ENCODE data around the gene GPATCH8. TPM values are rescaled to one million over a fixed set of nuclear protein-coding genes. Genes with fewer than 3 reads are reported as not detected.
A peak's percentile ranks its signal among the peaks of the same experiment; 100 is the strongest.

Gene GPATCH8
- total and polyA plus RNA-seq, 9 of the 15 experiments (the other 6 are each of a cell fraction or from before 2014, with no cell fraction given): 10.6 to 29.6 (median 13.2) TPM

GRCh38 chr17:44348234-44348987, 154.8 kb downstream of the GPATCH8 start:
- no peak overlapping the region for H3K4me2 ChIP-seq (ENCODE audit: insufficient read depth, low read length)
- POLR2A ChIA-PET: interaction anchor here (0.6 to 1.1 kb wide), 2 partner anchors 18 to 130 kb away, joined by 3 read pairs; no protein-coding TSS in a partner anchor
- BruUV-seq (replicated peaks): no TSS peak
- H3K27ac ChIP-seq (ENCODE audit: extremely low read depth, low read depth, low read length): no peak overlapping the region
- intact Hi-C loops (cut with micrococcal nuclease): no loop called here
- H4K20me1 ChIP-seq (replicated peaks; ENCODE audit: control insufficient read depth, insufficient read depth, low read length): 0 out of 2 replicates have a peak, but pooled peaks cover 4% of the 10 kb centered on the region
- no peaks in the 10 kb centered on the region; a peak in 1 of 5 replicates for H3K27me3 ChIP-seq (ENCODE audit: control insufficient read depth in 2 of 2, insufficient read depth in 2 of 2, low read length in 2 of 2)
- H3K4me1 ChIP-seq (replicated peaks in 1 of 2; ENCODE audit: control insufficient read depth in 2 of 2, insufficient read depth in 2 of 2, low read length in 2 of 2): peaks cover 4 to 54% of the 10 kb centered on the region in 2 experiments; a peak in 3 of 5 replicates
- CTCF ChIA-PET (ENCODE audit: low intra/inter-chr PET ratio): interaction anchor here (3.8 kb wide), 1 partner anchor 137 kb away, joined by 42 read pairs; no protein-coding TSS in a partner anchor
- H3K9ac ChIP-seq (ENCODE audit: insufficient read depth in 1 of 2, low read depth in 2 of 2, low read length in 2 of 2): peak overlapping the region in 1 of 2 experiments; percentile 57; a peak in 2 of 4 replicates
- in situ Hi-C loops (cut with MboI): loop anchor here (25.0 kb wide), 1 partner anchor 411 kb away; the partner anchor contains the start of gene PPY
- ATAC-seq: no peak
- H3K9me3 ChIP-seq (replicated peaks; ENCODE audit: control insufficient read depth, insufficient read depth, low read depth, low read length): no peaks in the 10 kb centered on the region
- 58% methylated on average over 8 of the region's 9 CpGs for WGBS (ENCODE audit: insufficient coverage, low coverage, missing lambda C conversion rate)
- FAIRE-seq: no peak
- no peak overlapping the region for H2AFZ ChIP-seq (ENCODE audit: low read depth, low read length)
- peaks cover 5% of the 10 kb centered on the region; the same call in 1 of the 3 replicates for H3K36me3 ChIP-seq (ENCODE audit: control insufficient read depth, insufficient read depth, low read length)
- H3K9me1 ChIP-seq (ENCODE audit: control insufficient read depth, insufficient read depth, low read length): no peaks in the 10 kb centered on the region
- DNase-seq (ENCODE audit: extremely low read depth in 1 of 4, low spot score in 3 of 4): peak in 1 of 4 experiments; percentile 7
- H3K4me3 ChIP-seq: no peak overlapping the region
- no peaks in the 10 kb centered on the region for H3K79me2 ChIP-seq (ENCODE audit: control insufficient read depth, insufficient read depth, low read length)
- TF ChIP-seq FOS (IDR thresholded peaks at IDR 0.05; ENCODE audit: extremely low read depth, insufficient read length): no peak
- TF ChIP-seq FOXJ3 (CRISPR knock-in tag; IDR thresholded peaks at IDR 0.05): no peak
- TF ChIP-seq, protein P1, sequence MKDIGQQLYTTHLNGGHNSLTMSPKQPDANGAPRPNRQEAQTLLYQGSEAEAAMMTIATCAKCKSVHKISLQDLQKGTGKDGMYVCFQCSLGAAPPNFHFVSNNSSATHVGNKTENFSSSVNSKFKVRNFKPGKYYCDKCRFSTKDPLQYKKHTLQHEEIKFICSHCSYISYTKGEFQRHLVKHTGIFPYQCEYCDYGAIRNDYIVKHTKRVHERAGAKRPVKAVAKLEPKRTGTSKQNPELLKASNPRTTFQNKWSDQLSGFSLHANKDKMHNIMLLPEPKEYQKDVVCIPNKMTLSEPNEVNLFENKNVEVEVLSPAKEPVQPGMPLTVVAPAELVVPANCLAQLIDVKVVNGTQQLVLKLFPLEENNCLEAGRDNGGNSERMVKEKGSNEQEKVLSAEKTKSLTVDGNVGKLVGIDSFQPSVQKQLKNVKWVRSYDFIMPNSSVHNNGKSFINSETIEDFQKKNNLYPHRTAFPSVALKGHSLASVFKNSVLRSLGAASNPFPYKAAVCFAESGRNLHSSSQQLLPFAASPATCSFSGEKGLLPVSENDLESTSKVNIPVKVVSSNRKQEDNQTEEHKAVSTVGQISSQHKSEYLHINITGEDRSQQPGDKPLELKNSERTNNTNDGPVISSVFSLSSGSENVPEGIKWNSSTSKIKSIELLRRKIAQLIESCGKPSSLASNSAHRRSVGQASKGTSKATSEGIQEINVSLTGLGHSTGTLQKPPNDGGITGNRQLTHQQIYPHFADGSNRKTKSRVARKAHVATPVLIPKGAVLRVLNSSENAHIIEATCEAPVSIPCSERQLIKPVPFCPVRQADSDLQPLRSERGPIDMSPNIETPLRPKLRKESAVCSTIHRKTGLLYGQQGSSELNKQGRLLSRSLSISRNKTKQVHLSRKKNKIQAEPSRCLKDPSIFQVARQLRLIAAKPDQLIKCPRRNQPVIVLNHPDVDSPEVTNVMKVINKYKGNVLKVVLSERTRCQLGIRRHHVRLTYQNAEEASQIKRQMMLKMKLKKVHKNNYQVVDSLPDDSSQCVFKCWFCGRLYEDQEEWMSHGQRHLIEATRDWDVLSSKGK (CRISPR knock-in tag; IDR thresholded peaks at IDR 0.05): no peak
- no peak for TF ChIP-seq SNAPC5 (CRISPR knock-in tag; IDR thresholded peaks at IDR 0.05)
- no peak for TF ChIP-seq GTF2B (IDR thresholded peaks at IDR 0.05; ENCODE audit: extremely low read depth, insufficient read length)
- no peak for TF ChIP-seq LCOR (CRISPR knock-in tag; IDR thresholded peaks at IDR 0.05)
- no peak for TF ChIP-seq CHD4 (IDR thresholded peaks at IDR 0.05; ENCODE audit: insufficient read depth, insufficient replicate concordance, low read depth, low read length, poor library complexity, severe bottlenecking)
- TF ChIP-seq, protein P2, sequence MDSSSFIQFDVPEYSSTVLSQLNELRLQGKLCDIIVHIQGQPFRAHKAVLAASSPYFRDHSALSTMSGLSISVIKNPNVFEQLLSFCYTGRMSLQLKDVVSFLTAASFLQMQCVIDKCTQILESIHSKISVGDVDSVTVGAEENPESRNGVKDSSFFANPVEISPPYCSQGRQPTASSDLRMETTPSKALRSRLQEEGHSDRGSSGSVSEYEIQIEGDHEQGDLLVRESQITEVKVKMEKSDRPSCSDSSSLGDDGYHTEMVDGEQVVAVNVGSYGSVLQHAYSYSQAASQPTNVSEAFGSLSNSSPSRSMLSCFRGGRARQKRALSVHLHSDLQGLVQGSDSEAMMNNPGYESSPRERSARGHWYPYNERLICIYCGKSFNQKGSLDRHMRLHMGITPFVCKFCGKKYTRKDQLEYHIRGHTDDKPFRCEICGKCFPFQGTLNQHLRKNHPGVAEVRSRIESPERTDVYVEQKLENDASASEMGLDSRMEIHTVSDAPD (CRISPR knock-in tag; IDR thresholded peaks at IDR 0.05): no peak
- TF ChIP-seq, protein P3, sequence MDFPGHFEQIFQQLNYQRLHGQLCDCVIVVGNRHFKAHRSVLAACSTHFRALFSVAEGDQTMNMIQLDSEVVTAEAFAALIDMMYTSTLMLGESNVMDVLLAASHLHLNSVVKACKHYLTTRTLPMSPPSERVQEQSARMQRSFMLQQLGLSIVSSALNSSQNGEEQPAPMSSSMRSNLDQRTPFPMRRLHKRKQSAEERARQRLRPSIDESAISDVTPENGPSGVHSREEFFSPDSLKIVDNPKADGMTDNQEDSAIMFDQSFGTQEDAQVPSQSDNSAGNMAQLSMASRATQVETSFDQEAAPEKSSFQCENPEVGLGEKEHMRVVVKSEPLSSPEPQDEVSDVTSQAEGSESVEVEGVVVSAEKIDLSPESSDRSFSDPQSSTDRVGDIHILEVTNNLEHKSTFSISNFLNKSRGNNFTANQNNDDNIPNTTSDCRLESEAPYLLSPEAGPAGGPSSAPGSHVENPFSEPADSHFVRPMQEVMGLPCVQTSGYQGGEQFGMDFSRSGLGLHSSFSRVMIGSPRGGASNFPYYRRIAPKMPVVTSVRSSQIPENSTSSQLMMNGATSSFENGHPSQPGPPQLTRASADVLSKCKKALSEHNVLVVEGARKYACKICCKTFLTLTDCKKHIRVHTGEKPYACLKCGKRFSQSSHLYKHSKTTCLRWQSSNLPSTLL (IDR thresholded peaks at IDR 0.05): no peak
- TF ChIP-seq, protein P4, sequence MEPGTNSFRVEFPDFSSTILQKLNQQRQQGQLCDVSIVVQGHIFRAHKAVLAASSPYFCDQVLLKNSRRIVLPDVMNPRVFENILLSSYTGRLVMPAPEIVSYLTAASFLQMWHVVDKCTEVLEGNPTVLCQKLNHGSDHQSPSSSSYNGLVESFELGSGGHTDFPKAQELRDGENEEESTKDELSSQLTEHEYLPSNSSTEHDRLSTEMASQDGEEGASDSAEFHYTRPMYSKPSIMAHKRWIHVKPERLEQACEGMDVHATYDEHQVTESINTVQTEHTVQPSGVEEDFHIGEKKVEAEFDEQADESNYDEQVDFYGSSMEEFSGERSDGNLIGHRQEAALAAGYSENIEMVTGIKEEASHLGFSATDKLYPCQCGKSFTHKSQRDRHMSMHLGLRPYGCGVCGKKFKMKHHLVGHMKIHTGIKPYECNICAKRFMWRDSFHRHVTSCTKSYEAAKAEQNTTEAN (CRISPR knock-in tag; IDR thresholded peaks at IDR 0.05): no peak

Data from K562 (cell line).